ENCODE measurements around the gene PHAX.

GRCh38 chr5:126579716-126580115 is 21.0 kb upstream of the PHAX start:
- no peak for TF ChIP-seq POLR2A (IDR thresholded peaks at IDR 0.05; ENCODE audit: low read depth, low read length)
- TF ChIP-seq POLR2AphosphoS5 (IDR thresholded peaks at IDR 0.05; ENCODE audit: low read depth, low read length) = no peak

Data from GM12892 (cell line).